Mammary epithelial cell (primary cell): ENCODE data around the gene TRERF1.

ENCODE experiments used
- EZH2 ChIP-seq: IDR thresholded peaks from 2 replicates; pipeline ENCODE4 v1.6.1; 2012; ENCODE audit warnings: low read length, inconsistent platforms, borderline replicate concordance
- TF ChIP-seq, protein P1 (sequence below), 2 donors: IDR thresholded peaks in 1 of 2; conservative IDR thresholded peaks in 1 of 2; 2 replicates each; pipeline ENCODE4 v1.5.1; 2011 to 2012; ENCODE audit warnings: inconsistent platforms in 2 of 2, low read length in 2 of 2, mild to moderate bottlenecking in 2 of 2, control low read depth in 1 of 2, low read depth in 1 of 2; ENCODE audit not compliant: insufficient read depth in 1 of 2; ENCODE audit errors: extremely low read depth in 1 of 2

DNA sequence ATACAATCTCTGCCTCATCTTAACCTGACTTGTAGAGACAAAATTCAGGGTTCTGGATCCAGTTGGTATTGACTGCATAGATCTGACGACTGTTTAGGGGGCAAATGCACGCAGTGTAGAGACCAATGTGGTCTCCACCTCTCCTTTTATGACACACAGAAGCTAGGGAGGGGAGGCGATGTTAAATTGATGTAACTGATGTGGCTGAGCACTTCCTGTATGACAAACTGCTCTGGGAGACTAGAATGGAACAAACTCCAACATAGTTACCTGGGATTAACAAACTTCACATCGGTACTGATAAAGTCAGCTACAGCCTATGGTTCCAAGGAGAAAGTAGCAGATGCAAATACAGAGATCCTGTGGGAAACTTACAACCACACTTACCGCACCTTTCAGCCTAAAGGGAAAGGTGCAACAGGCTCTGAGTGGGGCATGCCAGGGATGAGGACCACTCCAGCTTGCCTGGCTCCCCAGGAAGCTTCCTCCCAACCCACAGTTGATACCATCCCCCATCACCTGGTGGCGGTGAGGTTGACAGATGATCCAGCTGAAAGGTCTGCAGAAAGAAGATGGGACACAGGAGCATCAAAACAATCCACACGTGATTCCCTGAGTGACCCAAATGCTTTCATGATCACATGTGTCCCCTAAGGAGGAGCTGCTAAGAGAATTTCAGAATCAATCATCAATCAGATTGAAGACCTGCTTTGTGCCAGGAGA is 173.4 kb downstream of the TRERF1 start:
- TF ChIP-seq, protein P1, sequence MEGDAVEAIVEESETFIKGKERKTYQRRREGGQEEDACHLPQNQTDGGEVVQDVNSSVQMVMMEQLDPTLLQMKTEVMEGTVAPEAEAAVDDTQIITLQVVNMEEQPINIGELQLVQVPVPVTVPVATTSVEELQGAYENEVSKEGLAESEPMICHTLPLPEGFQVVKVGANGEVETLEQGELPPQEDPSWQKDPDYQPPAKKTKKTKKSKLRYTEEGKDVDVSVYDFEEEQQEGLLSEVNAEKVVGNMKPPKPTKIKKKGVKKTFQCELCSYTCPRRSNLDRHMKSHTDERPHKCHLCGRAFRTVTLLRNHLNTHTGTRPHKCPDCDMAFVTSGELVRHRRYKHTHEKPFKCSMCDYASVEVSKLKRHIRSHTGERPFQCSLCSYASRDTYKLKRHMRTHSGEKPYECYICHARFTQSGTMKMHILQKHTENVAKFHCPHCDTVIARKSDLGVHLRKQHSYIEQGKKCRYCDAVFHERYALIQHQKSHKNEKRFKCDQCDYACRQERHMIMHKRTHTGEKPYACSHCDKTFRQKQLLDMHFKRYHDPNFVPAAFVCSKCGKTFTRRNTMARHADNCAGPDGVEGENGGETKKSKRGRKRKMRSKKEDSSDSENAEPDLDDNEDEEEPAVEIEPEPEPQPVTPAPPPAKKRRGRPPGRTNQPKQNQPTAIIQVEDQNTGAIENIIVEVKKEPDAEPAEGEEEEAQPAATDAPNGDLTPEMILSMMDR (conservative IDR thresholded peaks at IDR 0.05 in 1 of 2, IDR thresholded peaks at IDR 0.05 in 1 of 2; ENCODE audit: extremely low read depth in 1 of 2, insufficient read depth in 1 of 2, low read depth in 1 of 2, low read length in 2 of 2): no peak
- no peak for TF ChIP-seq EZH2
